Hematopoietic multipotent progenitor cell treated with erythropoietin and hydrocortisone succinate and interleukin-3 and kit ligand, for 4 days (in vitro differentiated cells): ENCODE measurements around the gene PLEKHA3.
A peak's percentile ranks its signal among the peaks of the same experiment; 100 is the strongest.
"Not testable (repeated sequence)": the region's sequence is repeated elsewhere in the genome, so short reads cannot be mapped to it uniquely, and the experiment has no call there.

Source experiments
- DNase-seq: peaks from one replicate; pipeline ENCODE4 v3.0.0-alpha.2; 2015

PLEKHA3 gene

GRCh38 chr2:178525460-178525859 lies 45.2 kb downstream of the PLEKHA3 start:
- not testable (repeated sequence) for DNase-seq

- no peak for DNase-seq
These were observed 46.0 kb downstream of the PLEKHA3 start for GRCh38 chr2:178526256-178526655.

- no peak for DNase-seq
These were observed 47.3 kb downstream of the PLEKHA3 start for GRCh38 chr2:178527592-178527991.

GRCh38 chr2:178528647-178529046 lies 48.4 kb downstream of the PLEKHA3 start:
- DNase-seq: no peak

GRCh38 chr2:178529194-178529593 lies 48.9 kb downstream of the PLEKHA3 start:
- DNase-seq: no peak

DNA sequence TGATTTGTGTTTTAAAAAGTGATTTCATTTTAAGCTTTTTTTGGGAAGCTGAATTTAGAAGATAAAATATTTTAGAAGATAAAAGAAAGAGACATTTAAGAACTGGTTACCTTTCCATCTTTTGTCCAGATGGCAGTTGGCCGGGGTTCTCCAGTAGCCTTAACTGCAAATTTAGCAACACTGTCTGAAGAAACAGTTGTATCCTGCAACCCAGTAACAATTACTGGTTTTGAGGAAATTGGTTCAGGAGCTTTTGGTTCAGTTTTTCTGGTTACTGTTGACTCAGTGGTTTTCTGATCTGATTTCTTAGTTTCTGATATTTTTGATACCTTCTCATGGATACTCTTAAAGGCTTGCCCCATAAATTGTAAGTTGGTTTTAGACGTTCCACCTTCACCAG lies 49.9 kb downstream of the PLEKHA3 start:
- peak; percentile 24 for DNase-seq

- peak; percentile 59 for DNase-seq
These were observed 50.4 kb downstream of the PLEKHA3 start for GRCh38 chr2:178530625-178531142.

GRCh38 chr2:178531168-178531567 lies 50.9 kb downstream of the PLEKHA3 start:
- no peak for DNase-seq

DNA sequence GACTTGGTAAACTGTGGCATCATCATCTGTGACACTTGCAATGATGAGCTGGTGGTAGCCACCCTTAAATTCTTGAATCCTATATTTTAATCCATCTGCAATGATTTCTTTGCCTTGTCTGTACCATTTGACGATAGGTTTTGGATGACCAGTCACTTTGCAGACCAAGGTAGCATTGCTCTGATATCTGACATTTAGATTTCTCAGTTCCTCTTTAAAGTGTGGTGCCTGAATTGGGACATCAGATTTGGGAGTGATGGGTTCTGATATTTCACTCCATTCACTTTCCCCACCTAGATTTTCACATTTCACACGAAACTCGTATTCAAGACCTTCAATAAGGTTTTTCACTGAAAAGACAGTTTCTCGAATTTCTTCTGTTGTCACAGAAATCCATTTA lies 55.8 kb downstream of the PLEKHA3 start:
- no peak for DNase-seq

GRCh38 chr2:178542161-178542560 lies 61.9 kb downstream of the PLEKHA3 start:
- DNase-seq: no peak

GRCh38 chr2:178542569-178542968 lies 62.3 kb downstream of the PLEKHA3 start:
- no peak for DNase-seq

DNA sequence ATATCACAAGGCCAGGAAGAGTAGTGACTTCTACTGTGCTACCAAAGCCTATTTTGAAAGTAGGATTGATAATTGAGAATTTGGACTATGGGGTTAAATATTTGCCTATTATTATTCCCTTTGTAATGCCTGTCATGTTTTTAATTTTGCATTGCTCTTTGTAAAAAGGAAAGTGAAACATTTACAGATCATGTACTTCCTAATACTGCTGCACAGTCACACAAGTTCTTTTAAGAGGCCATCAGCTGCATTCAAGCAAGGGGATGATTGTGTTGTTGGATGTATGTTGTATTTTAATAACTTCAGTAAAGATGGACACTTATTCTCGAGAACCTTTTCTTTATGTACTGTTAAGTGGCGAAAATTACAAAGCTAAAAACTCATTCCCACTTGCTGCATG lies 70.1 kb downstream of the PLEKHA3 start:
- DNase-seq: no peak

DNA sequence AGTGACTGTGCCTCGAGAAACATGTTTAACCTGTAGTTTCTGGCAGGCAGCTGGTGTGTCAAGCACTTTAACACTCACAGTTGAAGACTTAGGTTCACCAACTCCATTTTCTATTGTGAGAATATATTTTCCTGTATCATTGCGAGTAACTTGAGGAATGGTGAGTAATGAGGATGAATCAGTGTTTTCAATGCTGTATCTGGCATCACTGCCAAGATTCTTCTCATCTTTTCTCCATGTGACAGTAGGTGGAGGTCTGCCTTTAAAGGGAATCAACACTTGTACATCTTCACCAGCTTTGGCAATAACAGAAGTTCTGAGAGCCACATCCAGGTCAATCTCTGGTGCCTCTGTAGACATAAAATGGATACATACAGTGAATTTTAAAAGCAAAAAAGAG lies 72.8 kb downstream of the PLEKHA3 start:
- DNase-seq: no peak
